Measurements from ENCODE around the gene FBXL16.
A peak's percentile ranks its signal among the peaks of the same experiment; 100 is the strongest.

The FBXL16 gene

GRCh38 chr16:734981-735881, 29.6 kb upstream of the FBXL16 start:
- DNase-seq (ENCODE audit: low read depth): no peak

- DNase-seq (ENCODE audit: low read depth): no peak
Measured at GRCh38 chr16:734208-734980, 28.8 kb upstream of the FBXL16 start.

- DNase-seq (ENCODE audit: low read depth): no peak
Measured at GRCh38 chr16:733382-734207, 28.0 kb upstream of the FBXL16 start.

- DNase-seq (ENCODE audit: low read depth): no peak
Measured at GRCh38 chr16:732936-733335, 27.3 kb upstream of the FBXL16 start.

GRCh38 chr16:732332-732731, 26.7 kb upstream of the FBXL16 start:
- no peak for DNase-seq (ENCODE audit: low read depth)

GRCh38 chr16:730666-731509, 25.3 kb upstream of the FBXL16 start:
- no peak for DNase-seq (ENCODE audit: low read depth)

- DNase-seq (ENCODE audit: low read depth): no peak
Measured at GRCh38 chr16:729768-730665, 24.4 kb upstream of the FBXL16 start.

GRCh38 chr16:728890-729744, 23.5 kb upstream of the FBXL16 start:
- DNase-seq (ENCODE audit: low read depth): no peak

- peak; percentile 86 for DNase-seq (ENCODE audit: low read depth)
Measured at GRCh38 chr16:728131-728889, 22.7 kb upstream of the FBXL16 start.

GRCh38 chr16:727291-727977, 21.8 kb upstream of the FBXL16 start:
- no peak for DNase-seq (ENCODE audit: low read depth)

GRCh38 chr16:726438-727290, 21.1 kb upstream of the FBXL16 start, which contains the start of the genes CCDC78 and HAGHL:
Gene CCDC78 (minus strand): TSS chr16:726443. CDS start chr16:726367, 76 bp downstream.
Gene HAGHL (plus strand): TSS chr16:727106. CDS start chr16:727510, 404 bp downstream.
- DNase-seq (ENCODE audit: low read depth): peak; percentile 49

- DNase-seq (ENCODE audit: low read depth): no peak
Measured at GRCh38 chr16:726188-726437, 20.5 kb upstream of the FBXL16 start.

GRCh38 chr16:725463-726187, 20.0 kb upstream of the FBXL16 start:
- no peak for DNase-seq (ENCODE audit: low read depth)

GRCh38 chr16:725041-725376, 19.4 kb upstream of the FBXL16 start:
- no peak for DNase-seq (ENCODE audit: low read depth)

GRCh38 chr16:724188-725040, 18.8 kb upstream of the FBXL16 start:
- no peak for DNase-seq (ENCODE audit: low read depth)

GRCh38 chr16:723695-724094, 18.1 kb upstream of the FBXL16 start:
- no peak for DNase-seq (ENCODE audit: low read depth)

All from iris pigment epithelial cell (primary cell).